IPS DF 4.7 (cell line): ENCODE measurements around the gene PAWR.
"Not testable (repeated sequence)": the region's sequence is repeated elsewhere in the genome, so short reads cannot be mapped to it uniquely, and the experiment has no call there.

Experiments used
- DNase-seq: peaks from one replicate; pipeline ENCODE4 v3.0.0-alpha.2; 2013; ENCODE audit warnings: low spot score; ENCODE audit errors: extremely low read depth

The PAWR gene

DNA sequence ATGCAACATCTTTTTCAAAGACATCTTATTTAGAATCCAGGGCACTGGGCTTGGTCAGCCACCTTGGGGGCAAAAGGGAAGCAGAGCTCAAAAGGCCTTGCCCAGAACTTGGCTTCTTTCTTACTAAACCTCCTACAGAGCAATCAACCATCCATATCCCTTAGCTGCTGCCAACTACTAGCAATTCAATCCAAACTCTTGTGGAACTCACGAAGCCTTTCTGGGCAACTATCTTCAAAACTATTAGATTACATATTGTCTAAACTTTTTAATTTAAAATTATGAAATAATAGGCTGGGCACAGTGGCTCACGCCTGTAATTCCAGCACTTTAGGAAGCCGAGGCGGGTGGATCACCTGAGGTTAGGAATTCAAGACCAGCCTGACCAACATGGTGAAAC, 95.5 kb downstream of the PAWR start:
- no peak for DNase-seq

DNA sequence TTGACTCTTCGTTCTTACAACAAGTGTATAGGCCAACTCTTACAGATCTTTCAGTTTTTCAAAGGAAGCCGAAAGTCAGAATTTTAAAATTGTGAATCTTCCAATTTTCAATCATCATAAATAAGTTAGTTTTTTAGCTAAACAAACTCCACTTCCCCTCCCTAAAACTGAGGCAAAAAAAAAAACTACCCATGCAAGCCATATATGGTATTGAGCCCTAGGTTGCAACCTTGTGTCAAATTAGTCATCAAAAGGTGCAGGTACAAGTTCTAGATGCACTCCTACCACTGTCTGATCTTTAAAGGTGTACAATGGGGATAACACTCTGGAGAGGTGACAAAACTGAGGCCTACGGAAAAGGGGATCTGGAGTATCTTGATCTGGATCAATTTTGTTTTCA, 97.9 kb downstream of the PAWR start:
- no peak for DNase-seq

DNA sequence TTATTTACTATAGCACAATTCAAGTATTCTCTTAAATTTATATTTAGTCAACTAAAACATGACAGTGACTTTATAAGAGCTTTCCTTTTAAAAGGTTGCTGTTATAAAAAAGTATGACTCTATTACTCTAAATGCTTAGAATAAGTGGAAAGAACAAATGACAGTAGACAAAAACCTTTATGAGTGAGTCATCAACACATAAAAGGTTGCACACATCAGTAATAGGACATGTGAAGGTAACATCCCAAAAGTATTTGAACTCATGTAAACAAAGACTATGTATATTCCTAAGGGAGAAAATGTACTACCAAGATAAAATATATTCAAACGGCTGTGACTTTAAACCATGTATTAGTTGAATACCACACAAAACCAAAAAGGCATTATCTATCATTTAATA, 98.8 kb downstream of the PAWR start:
- no peak for DNase-seq

DNA sequence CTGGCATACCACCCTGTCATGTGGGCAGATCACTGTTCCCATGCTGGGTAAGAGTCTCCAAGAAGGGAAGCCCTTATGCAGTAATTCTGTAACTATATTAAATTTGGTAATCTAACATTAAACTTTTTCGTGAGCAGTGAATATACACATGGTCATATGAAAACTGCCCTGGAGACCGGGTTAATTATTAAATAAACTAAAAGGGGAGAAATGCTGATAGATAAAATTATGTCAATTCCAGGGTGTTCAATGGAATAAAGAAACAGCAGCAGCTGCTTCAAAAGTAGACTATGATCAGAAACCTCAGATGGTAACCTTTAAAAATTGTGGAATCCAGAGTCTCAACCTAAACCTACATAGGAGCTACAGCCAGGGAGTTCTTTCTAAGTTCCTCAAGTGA, 100.0 kb downstream of the PAWR start:
- DNase-seq, result no peak

DNA sequence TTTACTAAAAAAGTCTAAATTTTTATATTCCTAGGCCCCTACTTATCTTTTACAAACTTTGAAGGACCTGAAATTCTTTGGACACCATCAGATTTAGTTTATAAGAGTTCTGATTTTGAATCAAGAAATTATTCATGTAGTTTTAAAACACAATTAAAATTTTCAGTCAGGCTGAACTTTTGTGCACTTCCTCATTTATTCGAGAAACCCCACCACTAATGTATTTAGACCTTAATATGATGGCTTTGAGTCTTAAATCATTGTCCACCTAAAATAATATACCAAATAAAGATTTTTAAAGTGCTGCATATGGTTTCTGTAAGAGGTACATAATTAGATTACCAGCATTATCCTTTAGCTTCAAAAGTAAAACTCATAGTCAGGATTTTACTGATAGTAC, 103.4 kb downstream of the PAWR start:
- no peak for DNase-seq

DNA sequence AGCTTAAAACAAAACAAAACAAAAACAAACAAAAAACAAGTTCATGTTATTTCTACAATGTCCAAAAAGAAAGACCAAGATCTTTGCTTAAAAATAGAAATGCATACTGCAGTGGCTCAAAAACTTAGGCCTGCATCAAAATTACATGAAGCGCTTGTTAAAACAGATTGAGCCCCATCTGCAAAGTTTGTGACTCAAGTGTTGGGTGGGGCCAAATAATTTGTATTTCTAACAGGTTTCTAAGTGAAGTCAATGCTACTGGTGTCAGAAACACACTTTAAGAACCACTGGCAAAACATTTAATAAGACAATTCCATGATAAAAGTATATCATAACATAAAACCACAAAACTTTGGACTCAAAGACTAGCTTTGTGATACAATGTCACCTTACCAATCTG, 105.6 kb downstream of the PAWR start:
- no peak for DNase-seq

DNA sequence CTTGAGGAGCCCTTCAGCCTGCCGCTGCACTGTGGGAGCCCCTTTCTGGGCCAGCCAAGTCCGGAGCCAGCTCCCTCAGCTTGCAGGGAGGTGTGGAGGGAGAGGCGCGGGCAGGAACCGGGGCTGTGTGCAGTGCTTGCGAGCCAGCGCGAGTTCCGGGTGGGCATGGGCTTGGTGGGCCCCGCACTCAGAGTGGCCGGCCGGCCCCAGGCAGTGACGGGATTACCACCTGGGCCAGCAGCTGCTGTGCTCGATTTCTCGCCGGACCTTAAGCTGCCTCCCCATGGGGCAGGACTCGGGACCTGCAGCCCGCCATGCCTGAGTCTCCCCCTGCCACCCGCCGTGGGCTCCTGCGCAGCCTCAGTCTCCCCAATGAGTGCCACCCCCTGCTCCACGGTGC, 116.9 kb downstream of the PAWR start:
- no peak for DNase-seq

DNA sequence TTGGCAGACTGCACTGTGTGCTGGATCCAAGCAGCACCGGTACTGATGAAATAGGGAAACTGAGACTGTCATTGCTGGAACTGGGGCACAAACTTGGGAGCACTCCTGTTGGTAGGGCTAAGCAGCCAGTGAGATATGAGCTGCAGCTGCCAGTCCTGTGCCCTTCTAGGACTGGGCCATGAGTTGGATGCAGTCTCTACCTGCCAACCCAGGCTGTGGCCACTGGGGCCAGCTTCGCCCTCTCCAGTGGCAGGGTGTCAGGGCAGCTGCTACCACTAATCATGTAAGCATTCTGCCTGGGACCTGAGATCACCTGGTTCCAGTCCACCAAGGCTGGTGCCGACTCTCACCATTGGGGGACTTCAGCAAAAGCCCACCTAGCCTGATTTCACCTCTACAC, 121.1 kb downstream of the PAWR start:
- no peak for DNase-seq

DNA sequence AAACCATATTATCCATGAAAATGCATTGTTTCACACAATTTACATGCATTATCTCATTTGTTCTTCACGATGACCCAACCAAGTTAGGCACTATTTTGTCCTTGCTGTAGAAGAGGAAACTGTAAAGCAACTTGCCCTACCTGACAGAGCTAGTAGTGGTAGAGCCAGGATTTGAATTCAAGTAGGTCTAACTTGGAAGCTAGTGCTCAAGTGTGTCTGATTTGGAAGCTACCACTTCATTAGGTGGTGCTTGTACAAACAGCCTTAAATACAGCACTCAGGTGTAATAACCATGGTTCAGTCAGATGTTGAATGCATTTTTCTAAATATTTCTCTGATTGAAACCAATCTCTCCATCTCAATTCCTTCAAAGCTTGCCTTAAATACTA, 123.6 kb downstream of the PAWR start:
- DNase-seq, result no peak

DNA sequence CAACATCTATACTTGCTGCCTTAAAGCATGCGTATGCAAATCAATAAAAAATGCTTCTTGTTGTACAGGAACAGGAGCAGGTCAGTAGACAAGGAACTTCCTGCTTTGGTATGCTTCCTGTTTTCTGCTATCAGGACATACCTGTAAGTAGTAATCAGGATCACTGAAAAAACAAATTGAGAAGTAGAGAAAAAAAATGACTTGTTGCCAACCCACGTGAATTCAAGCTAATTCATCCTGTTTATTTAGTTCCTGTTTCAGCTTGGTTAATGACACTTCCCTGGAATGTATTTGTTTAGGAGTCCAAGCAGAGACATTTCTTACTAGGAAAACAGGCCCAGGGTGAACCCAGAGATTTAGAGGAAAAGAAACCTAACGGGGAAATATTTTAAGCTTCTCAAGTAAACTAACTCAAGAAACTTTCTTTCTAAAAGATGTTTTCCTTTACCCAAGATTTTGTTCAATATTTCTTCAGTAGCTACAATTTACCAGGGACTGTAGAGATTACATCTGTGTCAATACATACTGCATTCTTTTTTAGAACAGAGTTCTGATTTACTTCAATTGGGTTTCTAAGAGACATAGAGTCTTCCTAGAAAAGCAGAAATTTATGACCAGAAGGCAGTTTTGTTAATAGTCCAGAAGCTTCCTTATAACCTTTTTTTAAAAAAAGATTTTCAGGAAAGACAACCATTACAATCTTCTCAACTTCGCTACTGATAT, 124.2 kb downstream of the PAWR start:
- no peak for DNase-seq

DNA sequence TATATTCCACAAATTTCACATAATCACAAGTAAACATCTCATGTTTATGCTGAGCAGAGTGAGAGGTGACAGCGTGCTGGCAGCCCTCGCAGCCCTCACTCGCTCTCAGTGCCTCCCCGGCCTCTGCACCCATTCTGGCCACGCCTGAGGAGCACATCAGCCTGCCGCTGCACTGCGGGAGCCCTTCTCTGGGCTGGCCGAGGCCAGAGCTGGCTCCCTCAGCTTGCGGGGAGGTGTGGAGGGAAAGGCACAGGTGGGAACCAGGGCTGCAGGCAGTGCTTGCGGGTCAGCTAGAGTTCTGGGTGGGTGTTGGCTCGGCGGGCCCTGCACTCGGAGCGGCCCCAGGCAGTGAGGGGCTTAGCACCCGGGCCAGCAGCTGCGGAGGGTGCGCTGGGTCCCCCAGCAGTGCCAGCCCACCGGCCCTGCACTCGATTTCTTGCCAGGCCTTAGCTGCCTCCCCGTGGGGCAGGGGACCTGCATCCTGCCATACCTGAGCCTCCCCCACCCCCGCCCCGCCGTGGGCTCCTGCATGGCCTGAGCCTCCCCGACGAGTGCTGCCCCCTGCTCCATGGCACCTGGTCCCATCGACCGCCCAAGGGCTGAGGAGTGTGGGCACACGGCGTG, 125.9 kb downstream of the PAWR start:
- not testable (repeated sequence) for DNase-seq

DNA sequence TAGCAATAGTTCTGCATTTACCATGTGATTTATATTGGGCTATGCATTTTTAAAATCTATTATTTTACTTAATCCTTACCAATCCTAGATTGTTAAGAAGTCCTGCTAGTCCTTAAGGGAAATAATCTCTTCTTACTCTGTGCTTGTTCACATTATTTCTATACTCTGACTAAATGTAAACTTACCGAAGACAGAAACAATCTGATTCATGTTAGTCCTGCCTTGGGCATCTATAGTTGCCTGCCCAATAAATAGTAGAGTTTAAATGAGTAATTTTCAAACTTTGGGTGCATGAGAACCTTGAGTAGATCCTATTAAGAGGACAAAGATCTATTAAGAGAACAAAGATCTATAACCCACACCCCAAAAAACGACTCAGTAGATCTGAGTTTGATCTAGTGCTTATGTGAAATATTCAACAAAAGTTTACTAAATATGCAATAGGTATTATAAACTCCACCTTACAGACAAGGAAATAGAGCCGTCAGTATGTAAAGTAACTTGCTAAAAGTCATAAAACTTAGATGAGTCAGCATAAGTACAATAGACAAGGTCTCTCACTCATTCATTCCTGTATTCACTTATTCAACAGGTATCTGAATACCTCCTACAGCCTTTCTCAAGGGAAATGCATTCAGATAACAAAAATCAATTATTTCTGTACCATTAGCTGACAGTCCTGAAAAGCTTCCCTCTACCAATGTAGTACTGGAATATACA, 127.6 kb downstream of the PAWR start:
- DNase-seq, result no peak

DNA sequence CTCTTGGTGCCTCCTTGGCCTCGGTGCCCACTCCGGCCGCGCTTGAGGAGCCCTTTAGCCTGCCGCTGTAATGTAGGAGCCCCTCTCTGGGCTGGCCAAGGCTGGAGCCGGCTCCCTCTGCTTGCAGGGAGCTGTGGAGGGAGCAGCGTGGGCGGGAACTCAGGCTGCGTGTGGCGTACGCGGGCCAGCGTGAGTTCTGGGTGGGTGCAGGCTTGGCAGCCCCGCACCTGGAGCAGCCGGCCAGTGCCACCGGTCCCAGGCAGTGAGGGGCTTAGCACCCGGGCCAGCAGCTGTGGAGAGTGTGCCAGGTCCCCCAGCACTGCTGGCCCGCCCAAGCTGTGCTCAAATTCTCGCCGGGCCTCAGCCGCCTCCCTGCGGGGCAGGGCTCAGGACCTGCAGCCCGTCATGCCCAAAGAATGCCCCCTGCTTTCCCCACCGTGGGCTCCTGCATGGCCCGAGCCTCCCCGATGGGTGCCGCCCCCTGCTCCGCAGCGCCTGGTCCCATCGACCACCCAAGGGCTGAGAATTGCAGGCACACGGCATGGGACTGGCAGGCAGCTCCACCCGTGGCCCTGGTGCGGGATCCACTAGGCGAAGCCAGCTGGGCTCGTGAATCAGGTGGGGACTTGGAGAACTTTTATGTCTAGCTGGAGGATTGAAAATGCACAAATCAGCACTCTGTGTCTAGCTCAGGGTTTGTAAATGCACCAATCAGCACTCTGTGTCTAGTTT, 129.2 kb downstream of the PAWR start:
- no peak for DNase-seq

DNA sequence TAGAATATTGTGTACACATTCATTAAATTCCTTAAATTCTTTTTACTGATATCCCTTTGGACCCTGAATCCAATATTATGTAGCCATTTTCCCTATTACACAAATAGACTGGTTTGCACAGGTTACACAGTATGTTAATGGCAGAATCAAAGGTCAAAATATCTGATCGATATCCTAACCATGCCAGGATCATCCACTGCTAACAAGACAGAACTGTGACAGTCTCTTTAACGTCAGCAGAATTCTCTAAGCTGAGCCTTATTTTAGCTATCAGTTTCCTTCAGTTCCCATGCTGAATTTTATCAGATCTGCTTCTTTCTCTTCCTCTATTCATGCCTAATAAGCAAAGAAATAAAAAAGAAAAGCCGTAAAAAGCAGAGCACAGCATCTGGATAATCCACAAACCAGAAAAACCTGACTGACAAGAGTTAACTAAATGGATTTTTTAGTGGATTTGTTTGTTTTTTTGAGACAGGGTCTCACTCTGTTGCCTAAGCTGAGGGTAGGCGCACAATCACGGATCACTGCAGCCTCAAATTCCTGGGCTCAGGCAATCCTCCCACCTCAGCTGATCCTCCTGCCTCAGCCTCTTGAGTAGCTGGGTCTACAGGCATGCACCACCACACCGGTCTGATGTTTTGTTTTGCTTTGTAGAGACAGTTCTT, 130.4 kb downstream of the PAWR start:
- no peak for DNase-seq

DNA sequence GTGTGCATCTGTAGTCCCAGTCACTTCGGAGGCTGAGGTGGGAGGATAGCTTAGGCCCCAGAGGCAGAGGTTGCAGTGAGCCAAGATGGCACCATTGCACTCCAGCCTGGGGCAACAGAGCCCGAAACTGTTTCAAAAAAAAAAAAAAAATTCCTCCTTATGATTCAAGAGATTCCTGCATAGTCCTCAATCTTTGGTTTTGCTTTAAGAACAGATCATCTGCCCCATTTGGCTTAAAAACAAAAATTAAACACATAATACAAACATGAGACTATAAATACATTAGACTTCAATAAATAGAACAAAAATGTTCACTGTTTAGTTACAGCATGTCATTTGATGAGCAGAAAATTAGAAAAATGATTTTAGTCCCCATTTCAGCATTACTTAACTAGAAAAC, 131.2 kb downstream of the PAWR start:
- no peak for DNase-seq

DNA sequence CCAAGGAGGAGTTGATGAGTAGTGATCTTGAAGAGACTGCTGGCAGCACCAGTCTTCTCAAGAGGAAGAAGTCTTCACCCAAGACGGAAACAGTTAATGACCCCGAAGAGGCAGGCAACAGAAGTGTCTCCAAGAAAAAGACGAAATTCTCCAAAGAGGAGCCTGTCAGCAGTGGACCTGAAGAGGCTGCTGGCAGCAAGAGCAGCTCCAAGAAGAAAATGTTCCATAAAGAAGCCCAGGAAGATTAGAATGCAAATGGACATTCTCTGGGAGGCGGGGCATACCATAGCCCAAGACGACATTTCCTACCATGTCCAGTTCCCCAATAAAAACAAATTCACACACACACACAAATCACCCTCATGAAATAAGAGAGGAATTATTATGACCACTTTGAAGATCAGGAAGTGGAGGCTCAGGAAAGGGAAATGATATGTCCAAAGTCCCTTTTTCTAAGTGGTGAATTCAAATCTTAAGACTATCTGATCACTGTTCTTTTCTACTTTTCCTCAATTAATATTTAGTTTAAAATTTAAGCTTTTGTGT, 131.8 kb downstream of the PAWR start:
- DNase-seq, result no peak

DNA sequence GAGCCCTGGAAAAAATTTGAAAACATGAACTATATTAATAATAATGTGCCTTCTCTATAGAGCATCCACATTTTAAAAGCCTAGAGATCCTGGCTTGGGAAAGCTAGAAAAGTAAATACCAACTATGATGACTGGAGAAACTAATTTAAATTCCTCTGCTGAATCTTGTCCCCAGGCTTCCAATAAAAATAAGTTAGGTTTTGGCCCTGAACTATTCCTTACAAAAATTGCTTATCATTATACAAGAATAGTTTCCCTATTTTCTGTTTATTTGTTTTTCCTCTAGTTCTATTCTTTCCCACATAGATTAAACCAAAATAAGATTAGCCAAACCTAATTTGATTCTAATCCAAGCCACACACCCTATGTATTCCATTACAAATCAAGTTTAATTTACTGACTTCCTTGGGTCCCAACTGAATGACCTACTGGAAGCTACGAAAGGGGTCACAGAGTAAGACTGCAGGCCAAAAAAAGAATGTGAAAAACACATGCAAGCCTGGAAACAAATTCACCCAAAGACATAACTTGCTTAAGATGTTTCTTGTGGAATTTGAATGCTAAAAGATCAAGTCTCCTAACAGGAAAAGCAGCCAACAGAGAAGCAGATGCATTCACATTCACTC, 133.0 kb downstream of the PAWR start:
- DNase-seq, result no peak

DNA sequence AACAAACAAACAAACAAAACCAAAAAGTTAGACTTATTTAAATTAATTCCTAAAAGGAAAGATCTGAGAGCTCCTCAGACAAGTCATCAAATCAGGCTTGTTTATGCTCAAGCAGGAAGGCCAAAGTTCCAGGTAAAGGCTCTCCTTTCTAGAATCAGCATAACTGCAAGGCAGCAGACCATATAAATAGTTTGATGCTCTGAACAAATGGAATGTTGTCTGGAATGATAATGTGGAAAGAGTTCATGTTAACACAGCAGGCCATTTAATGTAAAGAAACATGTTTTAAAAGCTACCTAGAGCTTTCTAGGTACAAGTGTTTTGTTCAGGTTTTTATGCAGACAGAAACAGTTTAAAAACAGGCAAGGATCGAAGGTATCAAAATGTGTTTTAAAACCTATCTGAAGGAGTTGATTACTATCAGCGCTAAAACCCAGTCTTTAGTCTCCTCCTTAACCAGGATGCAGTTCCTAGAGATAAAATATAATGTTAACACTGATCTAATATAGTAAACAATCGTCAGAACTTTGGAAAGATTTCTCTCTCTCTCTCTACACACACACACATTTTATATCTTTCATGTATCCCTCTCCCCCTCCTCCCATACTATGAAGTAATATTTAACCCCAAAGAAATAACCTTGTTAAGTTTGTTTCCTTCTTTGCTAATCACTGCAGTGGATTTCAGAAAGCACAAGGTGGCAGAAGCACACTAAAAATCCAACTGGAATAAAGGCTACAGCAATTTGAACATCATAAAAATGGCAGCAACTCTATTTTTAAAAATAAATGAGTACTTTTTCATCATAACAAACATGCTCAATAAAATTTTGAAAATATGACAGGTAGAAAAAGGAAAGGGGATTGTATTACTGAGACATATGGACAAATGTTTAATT, 135.5 kb downstream of the PAWR start:
- DNase-seq, result no peak

DNA sequence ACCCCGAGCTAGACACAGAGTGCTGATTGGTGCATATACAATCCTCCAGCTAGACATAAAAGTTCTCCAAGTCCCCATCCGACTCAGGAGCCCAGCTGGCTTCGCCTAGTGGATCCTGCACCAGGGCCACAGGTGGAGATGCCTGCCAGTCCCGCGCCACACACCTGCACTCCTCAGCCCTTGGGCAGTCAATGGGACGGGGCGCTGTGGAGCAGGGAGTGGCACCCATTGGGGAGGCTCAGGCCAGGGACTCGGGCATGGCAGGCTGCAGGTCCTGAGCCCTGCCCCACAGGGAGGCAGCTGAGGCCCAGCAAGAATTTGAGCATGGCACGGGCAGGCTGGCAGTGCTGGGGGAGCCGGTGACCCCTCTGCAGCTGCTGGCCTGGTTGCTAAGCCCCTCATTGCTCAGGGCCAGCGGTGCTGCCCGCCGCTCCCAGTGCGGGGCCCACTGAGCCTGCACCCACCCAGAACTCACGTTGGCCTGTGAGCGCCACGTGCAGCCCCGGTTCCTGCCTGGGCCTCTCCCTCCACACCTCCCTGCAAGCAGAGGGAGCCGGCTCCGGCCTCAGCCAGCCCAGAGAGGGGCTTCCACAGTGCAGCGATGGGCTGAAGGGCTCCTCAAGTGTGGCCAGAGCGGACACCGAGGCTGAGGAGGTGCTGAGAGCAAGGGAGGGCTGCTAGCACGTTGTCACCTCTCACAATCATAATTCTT, 136.7 kb downstream of the PAWR start:
- DNase-seq, result no peak
